ENCODE data around the gene BNIP1. TPM values are rescaled to one million over a fixed set of nuclear protein-coding genes. Genes with fewer than 3 reads are reported as not detected.
"Not testable (repeated sequence)": the region's sequence is repeated elsewhere in the genome, so short reads cannot be mapped to it uniquely, and the experiment has no call there.

BNIP1 gene
- total and polyA plus RNA-seq, 2 of the 4 experiments (the other 2 are of a cell fraction), result 24.3 to 35.3 TPM

- no peak for TF ChIP-seq MAFK (IDR thresholded peaks at IDR 0.05; ENCODE audit: low read depth, low read length)
- no peak for TF ChIP-seq ELK1 (IDR thresholded peaks at IDR 0.05; ENCODE audit: borderline replicate concordance, low read depth, low read length)
- TF ChIP-seq RAD21 (IDR thresholded peaks at IDR 0.05; ENCODE audit: low read length), result no peak
- TF ChIP-seq RFX5 (IDR thresholded peaks at IDR 0.05; ENCODE audit: low read depth, low read length), result no peak
- TF ChIP-seq CHD1 (IDR thresholded peaks at IDR 0.05; ENCODE audit: low read depth, low read length), result no peak
- no peak for TF ChIP-seq SMC3 (IDR thresholded peaks at IDR 0.05; ENCODE audit: low read depth, low read length)
- H2BK20ac ChIP-seq (ENCODE audit: low read depth, low read length), result no peak overlapping the region
- no peak overlapping the region for H2BK120ac ChIP-seq (ENCODE audit: low read depth, low read length)
- H3K4ac ChIP-seq (ENCODE audit: low read depth, low read length), result no peak overlapping the region
- H3K4me2 ChIP-seq (ENCODE audit: low read depth, low read length), result no peak overlapping the region
- no peaks in the 10 kb centered on the region; the same call in 1 of the 2 replicates for H3K4me1 ChIP-seq (ENCODE audit: control insufficient read depth, insufficient read depth, low read length)
- no peaks in the 10 kb centered on the region for H3K27me3 ChIP-seq (ENCODE audit: control insufficient read depth, insufficient read depth, low read length)
- H3K23ac ChIP-seq (ENCODE audit: low read depth, low read length), result no peak overlapping the region
- WGBS, 2 experiments (ENCODE audit: extremely low coverage in 2 of 2, insufficient read length in 1 of 2), result no CpG with 5 or more reads among the region's 7 CpGs
- intact Hi-C loops (cut with micrococcal nuclease) (no loop called here), in situ Hi-C loops (cut with MboI; ENCODE audit: low sequenced_read_pairs) (loop anchor here (25.0 kb wide), 2 partner anchors 433 to 1158 kb away; no protein-coding TSS in a partner anchor), dilution Hi-C loops (cut with HindIII; ENCODE audit: low sequenced_read_pairs, unreplicated experiment) (no loop called here)
- H3K27ac ChIP-seq (ENCODE audit: insufficient read depth, low read length), result no peak overlapping the region
- H2AK9ac ChIP-seq (replicated peaks; ENCODE audit: low read depth, low read length, poor library complexity), result no peak overlapping the region
- no peaks in the 10 kb centered on the region for H3K9me3 ChIP-seq (ENCODE audit: control insufficient read depth, insufficient read depth, low read length)
- no peak overlapping the region for H2BK15ac ChIP-seq (ENCODE audit: low read depth, low read length)
- H3K36me3 ChIP-seq (ENCODE audit: control insufficient read depth, insufficient read depth, low read length), result peaks cover 26% of the 10 kb centered on the region
- ChIA-PET POLR2A (ENCODE audit: unreplicated experiment) (no interaction called here), CTCF (no interaction called here)
- H2AK5ac ChIP-seq (ENCODE audit: low read depth, low read length), result no peak overlapping the region
- no peak overlapping the region for H3K4me3 ChIP-seq (ENCODE audit: insufficient read depth, low read depth, low read length)
- no peak for DNase-seq
- no peak overlapping the region for H4K5ac ChIP-seq (ENCODE audit: low read depth, low read length)
- H4K91ac ChIP-seq (ENCODE audit: insufficient read depth, low read depth, low read length), result no peak overlapping the region
- no peak overlapping the region for H2BK5ac ChIP-seq (ENCODE audit: low read depth, low read length, poor library complexity, severe bottlenecking)
- H3K14ac ChIP-seq (replicated peaks; ENCODE audit: low read depth, low read length), result no peak overlapping the region
- no peak overlapping the region for H3K56ac ChIP-seq (ENCODE audit: extremely low read depth, insufficient read depth, low read length)
- no peaks in the 10 kb centered on the region for H4K20me1 ChIP-seq (ENCODE audit: insufficient read depth, low read length)
- H4K8ac ChIP-seq (ENCODE audit: low read depth in 2 of 2, low read length in 2 of 2), result no peak overlapping the region
- ATAC-seq (ENCODE audit: low read depth), result no peak
- H2AFZ ChIP-seq (replicated peaks; ENCODE audit: low read length, poor library complexity), result no peak overlapping the region
- H3K18ac ChIP-seq (ENCODE audit: low read depth, low read length), result no peak overlapping the region
- BruUV-seq (replicated peaks), result no TSS peak
- H3K79me1 ChIP-seq (ENCODE audit: low read depth in 1 of 2, low read length in 2 of 2), result peaks cover 2 to 3% of the 10 kb centered on the region in 2 experiments; a peak in 1 of 4 replicates
- H3K9me1 ChIP-seq (ENCODE audit: insufficient read depth, low read length), result 0 out of 2 replicates have a peak, but pooled peaks cover 1% of the 10 kb centered on the region
- no peak overlapping the region for H3K9ac ChIP-seq (ENCODE audit: low read depth, low read length)
Measured at GRCh38 chr5:173153842-173154241, 9.5 kb downstream of the BNIP1 start.

GRCh38 chr5:173154619-173155018 is 10.3 kb downstream of the BNIP1 start:
- in situ Hi-C loops (cut with MboI; ENCODE audit: low sequenced_read_pairs), result loop anchor here (25.0 kb wide), 2 partner anchors 433 to 1158 kb away; no protein-coding TSS in a partner anchor
- intact Hi-C loops (cut with micrococcal nuclease); H2AK5ac ChIP-seq (ENCODE audit: low read depth, low read length); H2AFZ ChIP-seq (replicated peaks; ENCODE audit: low read length, poor library complexity); dilution Hi-C loops (cut with HindIII; ENCODE audit: low sequenced_read_pairs, unreplicated experiment); H3K4ac ChIP-seq (ENCODE audit: low read depth, low read length); H3K18ac ChIP-seq (ENCODE audit: low read depth, low read length); H3K27me3 ChIP-seq (ENCODE audit: control insufficient read depth, insufficient read depth, low read length); H3K79me1 ChIP-seq (ENCODE audit: low read depth in 1 of 2, low read length in 2 of 2); CTCF ChIA-PET; H3K4me1 ChIP-seq (ENCODE audit: control insufficient read depth, insufficient read depth, low read length); H3K9me3 ChIP-seq (ENCODE audit: control insufficient read depth, insufficient read depth, low read length); H2BK15ac ChIP-seq (ENCODE audit: low read depth, low read length); H3K4me3 ChIP-seq (ENCODE audit: insufficient read depth, low read depth, low read length); H3K9me1 ChIP-seq (ENCODE audit: insufficient read depth, low read length); H4K8ac ChIP-seq (ENCODE audit: low read depth in 2 of 2, low read length in 2 of 2); H3K27ac ChIP-seq (ENCODE audit: insufficient read depth, low read length); H2AK9ac ChIP-seq (replicated peaks; ENCODE audit: low read depth, low read length, poor library complexity); H3K56ac ChIP-seq (ENCODE audit: extremely low read depth, insufficient read depth, low read length); DNase-seq; H4K20me1 ChIP-seq (ENCODE audit: insufficient read depth, low read length); H3K9ac ChIP-seq (ENCODE audit: low read depth, low read length); ATAC-seq (ENCODE audit: low read depth); H4K91ac ChIP-seq (ENCODE audit: insufficient read depth, low read depth, low read length); H2BK20ac ChIP-seq (ENCODE audit: low read depth, low read length); POLR2A ChIA-PET (ENCODE audit: unreplicated experiment); H4K5ac ChIP-seq (ENCODE audit: low read depth, low read length); BruUV-seq (replicated peaks); H3K23ac ChIP-seq (ENCODE audit: low read depth, low read length); H2BK120ac ChIP-seq (ENCODE audit: low read depth, low read length); H3K14ac ChIP-seq (replicated peaks; ENCODE audit: low read depth, low read length); H2BK5ac ChIP-seq (ENCODE audit: low read depth, low read length, poor library complexity, severe bottlenecking); H3K4me2 ChIP-seq (ENCODE audit: low read depth, low read length): not testable (repeated sequence)
- peaks cover 25% of the 10 kb centered on the region for H3K36me3 ChIP-seq (ENCODE audit: control insufficient read depth, insufficient read depth, low read length)
- 100% methylated on average over 1 of the region's 5 CpGs; no CpG with 5 or more reads in 1 of the 2 experiments for WGBS, 2 experiments (ENCODE audit: extremely low coverage in 2 of 2, insufficient read length in 1 of 2)
